GM20000 (cell line): ENCODE results near the gene SLC35D2.
"Not testable (repeated sequence)": the region's sequence is repeated elsewhere in the genome, so short reads cannot be mapped to it uniquely, and the experiment has no call there.

Experiments used
- DNase-seq: peaks from one replicate; pipeline ENCODE4 v3.0.0; 2012; ENCODE audit warnings: low spot score
- TF ChIP-seq, protein P1 (sequence below): IDR thresholded peaks from 2 replicates; pipeline ENCODE4 v1.5.1; 2012; ENCODE audit warnings: mild to moderate bottlenecking, control low read depth; ENCODE audit errors: extremely low read depth, missing control alignments

The SLC35D2 gene

GRCh38 chr9:96363175-96363967, 20.1 kb downstream of the SLC35D2 start:
- TF ChIP-seq, protein P1, sequence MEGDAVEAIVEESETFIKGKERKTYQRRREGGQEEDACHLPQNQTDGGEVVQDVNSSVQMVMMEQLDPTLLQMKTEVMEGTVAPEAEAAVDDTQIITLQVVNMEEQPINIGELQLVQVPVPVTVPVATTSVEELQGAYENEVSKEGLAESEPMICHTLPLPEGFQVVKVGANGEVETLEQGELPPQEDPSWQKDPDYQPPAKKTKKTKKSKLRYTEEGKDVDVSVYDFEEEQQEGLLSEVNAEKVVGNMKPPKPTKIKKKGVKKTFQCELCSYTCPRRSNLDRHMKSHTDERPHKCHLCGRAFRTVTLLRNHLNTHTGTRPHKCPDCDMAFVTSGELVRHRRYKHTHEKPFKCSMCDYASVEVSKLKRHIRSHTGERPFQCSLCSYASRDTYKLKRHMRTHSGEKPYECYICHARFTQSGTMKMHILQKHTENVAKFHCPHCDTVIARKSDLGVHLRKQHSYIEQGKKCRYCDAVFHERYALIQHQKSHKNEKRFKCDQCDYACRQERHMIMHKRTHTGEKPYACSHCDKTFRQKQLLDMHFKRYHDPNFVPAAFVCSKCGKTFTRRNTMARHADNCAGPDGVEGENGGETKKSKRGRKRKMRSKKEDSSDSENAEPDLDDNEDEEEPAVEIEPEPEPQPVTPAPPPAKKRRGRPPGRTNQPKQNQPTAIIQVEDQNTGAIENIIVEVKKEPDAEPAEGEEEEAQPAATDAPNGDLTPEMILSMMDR: no peak
- DNase-seq: no peak

GRCh38 chr9:96362119-96362518, 21.4 kb downstream of the SLC35D2 start:
- not testable (repeated sequence) for DNase-seq

GRCh38 chr9:96361668-96362067, 21.8 kb downstream of the SLC35D2 start:
- TF ChIP-seq, protein P1: no peak
- DNase-seq: no peak

GRCh38 chr9:96360976-96361375, 22.5 kb downstream of the SLC35D2 start:
- no peak for DNase-seq
- TF ChIP-seq, protein P1: no peak

GRCh38 chr9:96360523-96360922, 23.0 kb downstream of the SLC35D2 start:
- DNase-seq: not testable (repeated sequence)

DNA sequence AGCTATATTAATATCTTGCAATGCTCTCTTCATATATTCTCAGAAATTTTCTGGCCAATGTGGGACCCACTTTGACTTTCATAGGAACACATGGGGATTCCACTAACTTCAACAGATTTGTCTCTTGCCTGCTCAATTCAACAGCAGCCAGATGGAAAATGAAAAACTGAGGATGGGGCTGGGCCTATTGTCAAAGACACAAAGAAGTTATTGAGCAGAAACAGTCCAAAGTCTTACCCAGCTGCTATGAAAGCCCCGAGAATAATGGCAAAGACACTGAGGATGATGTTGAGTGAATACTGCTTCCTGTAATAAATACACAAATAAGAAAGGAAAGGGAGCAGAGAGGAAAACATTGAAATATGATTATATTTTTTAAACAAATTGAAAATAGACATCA, 32.6 kb downstream of the SLC35D2 start:
- TF ChIP-seq, protein P1: no peak

GRCh38 chr9:96348261-96348660, 35.2 kb downstream of the SLC35D2 start:
- DNase-seq: no peak
- TF ChIP-seq, protein P1: no peak

More for the DNA sequence above, 32.6 kb downstream of the SLC35D2 start:
- no peak for DNase-seq

DNA sequence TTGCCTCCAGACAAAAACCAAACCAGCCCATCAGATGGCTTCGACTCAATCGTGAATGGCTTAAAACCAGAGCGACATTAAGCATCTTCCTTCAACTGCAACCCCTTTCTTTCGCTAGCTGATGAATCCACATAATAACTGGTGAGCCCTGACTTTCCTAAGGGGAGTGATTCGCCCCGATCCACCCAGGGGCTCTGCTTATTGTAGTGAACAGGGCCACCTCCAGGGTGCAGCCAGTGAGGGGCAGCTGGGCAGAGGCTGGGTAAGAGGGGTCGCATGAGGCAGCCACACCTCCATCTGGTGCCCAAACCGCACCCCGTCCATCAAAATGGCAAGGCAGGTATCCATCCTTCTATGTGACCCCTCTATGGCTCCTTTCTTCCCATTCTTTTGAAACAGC, 38.0 kb downstream of the SLC35D2 start:
- TF ChIP-seq, protein P1: no peak
- DNase-seq: no peak
